A549 (cell line): ENCODE data around the gene TUG1.

Source experiments
- CTCF ChIP-seq: fragments of >200 bp; sonication (Bioruptor Twin); formaldehyde crosslinking; IDR thresholded peaks from 3 replicates; pipeline ENCODE4 v1.5.1; 2016
- EHMT2 ChIP-seq: fragments of 200-600 bp; sonication (generic); IDR thresholded peaks from 2 replicates; pipeline ENCODE4 v1.6.1; 2016; ENCODE audit warnings: antibody characterized with exemption, low read depth, mild to moderate bottlenecking, moderate library complexity
- EP300 ChIP-seq, 2 experiments: fragments of >200 bp; sonication (Bioruptor Twin); formaldehyde crosslinking; IDR thresholded peaks; 2 replicates in 1 of 2; 3 replicates in 1 of 2; pipeline ENCODE4 v1.6.1; 2016 to 2017
- HOXB13 ChIP-seq: fragments of 250-450 bp; sonication (Bioruptor Pico); IDR thresholded peaks from 2 replicates; pipeline ENCODE4 v1.5.0; 2020; ENCODE audit warnings: low read depth, mild to moderate bottlenecking, moderate library complexity
- MAX ChIP-seq: IDR thresholded peaks from 2 replicates; pipeline ENCODE4 v1.6.1; 2012
- MYC ChIP-seq: IDR thresholded peaks from 2 replicates; pipeline ENCODE4 v1.6.1; 2012; ENCODE audit warnings: mild to moderate bottlenecking, inconsistent platforms, low read length, improper control_type of control experiment, borderline replicate concordance
- POLR2A ChIP-seq: IDR thresholded peaks from 2 replicates; pipeline ENCODE4 v1.6.1; 2012; ENCODE audit warnings: mild to moderate bottlenecking, low read length
- RCOR1 ChIP-seq: fragments of 150-350 bp; IDR thresholded peaks from 2 replicates; pipeline ENCODE4 v1.6.1; 2014; ENCODE audit warnings: antibody characterized with exemption, low read length, low read depth
- SMC3 ChIP-seq: fragments of >200 bp; sonication (Bioruptor Twin); formaldehyde crosslinking; IDR thresholded peaks from 3 replicates; pipeline ENCODE4 v1.6.1; 2018; ENCODE audit warnings: inconsistent platforms
- SREBF2 ChIP-seq: fragments of 450-650 bp; IDR thresholded peaks from 2 replicates; pipeline ENCODE4 v1.6.1; 2014; ENCODE audit warnings: mild to moderate bottlenecking, moderate library complexity

GRCh38 chr22:30985561-30986208 is 16.6 kb downstream of the TUG1 start:
- no peak for TF ChIP-seq HOXB13 (CRISPR knock-in tag)
- no peak for TF ChIP-seq EHMT2
- no peak for TF ChIP-seq EP300 (IDR thresholded peaks at IDR 0.05)
- no peak for TF ChIP-seq RCOR1
- no peak for TF ChIP-seq POLR2A
- TF ChIP-seq MYC: no peak
- no peak for TF ChIP-seq MAX
- no peak for TF ChIP-seq SMC3
- TF ChIP-seq CTCF: no peak
- no peak for TF ChIP-seq SREBF2
